GM12873 (cell line): ENCODE results near the gene TAS2R38.

Experiments used
- TF ChIP-seq, protein P1 (sequence below): IDR thresholded peaks from 2 replicates; pipeline ENCODE4 v1.5.1; 2012; ENCODE audit warnings: low read depth, mild to moderate bottlenecking, moderate library complexity, low read length, control low read depth; ENCODE audit not compliant: insufficient read depth; ENCODE audit errors: missing control alignments

Gene TAS2R38

GRCh38 chr7:142002179-142002578, 28.6 kb upstream of the TAS2R38 start:
- TF ChIP-seq, protein P1, sequence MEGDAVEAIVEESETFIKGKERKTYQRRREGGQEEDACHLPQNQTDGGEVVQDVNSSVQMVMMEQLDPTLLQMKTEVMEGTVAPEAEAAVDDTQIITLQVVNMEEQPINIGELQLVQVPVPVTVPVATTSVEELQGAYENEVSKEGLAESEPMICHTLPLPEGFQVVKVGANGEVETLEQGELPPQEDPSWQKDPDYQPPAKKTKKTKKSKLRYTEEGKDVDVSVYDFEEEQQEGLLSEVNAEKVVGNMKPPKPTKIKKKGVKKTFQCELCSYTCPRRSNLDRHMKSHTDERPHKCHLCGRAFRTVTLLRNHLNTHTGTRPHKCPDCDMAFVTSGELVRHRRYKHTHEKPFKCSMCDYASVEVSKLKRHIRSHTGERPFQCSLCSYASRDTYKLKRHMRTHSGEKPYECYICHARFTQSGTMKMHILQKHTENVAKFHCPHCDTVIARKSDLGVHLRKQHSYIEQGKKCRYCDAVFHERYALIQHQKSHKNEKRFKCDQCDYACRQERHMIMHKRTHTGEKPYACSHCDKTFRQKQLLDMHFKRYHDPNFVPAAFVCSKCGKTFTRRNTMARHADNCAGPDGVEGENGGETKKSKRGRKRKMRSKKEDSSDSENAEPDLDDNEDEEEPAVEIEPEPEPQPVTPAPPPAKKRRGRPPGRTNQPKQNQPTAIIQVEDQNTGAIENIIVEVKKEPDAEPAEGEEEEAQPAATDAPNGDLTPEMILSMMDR = no peak

DNA sequence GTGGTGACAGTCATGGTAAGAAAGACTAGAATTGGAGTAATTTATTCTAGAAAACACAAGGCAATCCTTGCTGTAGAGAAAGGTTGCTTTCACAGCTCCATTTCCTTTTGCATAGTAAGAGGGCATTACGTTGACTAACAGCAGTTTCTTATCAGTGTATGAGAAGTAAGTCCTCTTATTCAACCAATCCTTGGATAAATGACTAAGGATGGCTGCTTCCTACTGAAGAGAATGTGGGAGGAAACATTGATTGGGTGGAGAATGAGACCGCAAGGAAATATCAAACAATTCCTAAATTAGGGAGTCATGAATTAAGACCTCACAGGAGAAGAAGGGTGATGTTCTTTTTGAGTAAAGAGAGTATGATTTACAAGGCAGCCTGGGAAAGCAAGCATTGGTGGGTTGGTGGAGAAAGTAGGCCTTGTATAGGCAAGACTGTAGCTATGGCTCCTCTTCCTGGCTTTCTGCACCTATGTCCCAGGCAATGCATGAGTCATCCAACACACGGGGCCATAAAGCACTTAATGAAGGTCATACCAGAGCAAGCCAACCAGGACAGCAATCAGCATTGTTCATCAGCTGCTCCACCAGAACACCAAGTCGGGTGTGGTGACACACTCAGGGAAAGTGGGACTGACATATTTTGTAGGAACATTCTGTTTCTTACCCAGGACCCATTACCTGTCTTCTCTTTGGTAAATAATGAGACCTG, 27.7 kb upstream of the TAS2R38 start:
- TF ChIP-seq, protein P1 = no peak

GRCh38 chr7:142000244-142000643, 26.7 kb upstream of the TAS2R38 start:
- TF ChIP-seq, protein P1 = no peak

DNA sequence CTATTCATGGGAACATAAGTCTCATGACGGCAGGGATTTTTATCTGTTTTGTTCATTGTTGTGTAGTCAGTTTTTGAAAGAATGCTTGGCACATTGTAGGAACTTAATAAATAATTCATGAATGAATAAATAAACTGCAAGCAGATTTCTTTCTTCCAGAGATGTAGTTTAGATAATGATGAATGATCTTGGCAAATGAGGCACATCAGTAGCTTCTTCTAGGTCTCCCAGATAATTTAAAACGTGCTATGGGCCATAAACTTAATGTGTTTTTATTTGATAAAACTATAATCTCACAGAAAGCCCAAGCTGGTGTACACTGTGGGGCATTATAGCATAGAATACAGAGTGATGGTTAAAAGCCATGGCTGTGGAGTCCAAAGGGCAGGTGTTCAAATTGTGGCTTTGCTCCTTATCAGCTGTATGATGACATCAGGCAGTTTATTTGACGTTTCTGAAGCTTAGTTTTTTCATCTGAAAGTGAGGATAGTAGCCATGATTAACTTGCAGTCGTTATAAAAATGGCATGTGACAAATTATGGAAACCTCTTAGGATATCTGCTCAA, 25.6 kb upstream of the TAS2R38 start:
- TF ChIP-seq, protein P1 = no peak

GRCh38 chr7:141993354-141993753, 19.8 kb upstream of the TAS2R38 start:
- TF ChIP-seq, protein P1 = no peak

- TF ChIP-seq, protein P1 = no peak
These were observed 19.1 kb upstream of the TAS2R38 start for GRCh38 chr7:141992688-141993087.

DNA sequence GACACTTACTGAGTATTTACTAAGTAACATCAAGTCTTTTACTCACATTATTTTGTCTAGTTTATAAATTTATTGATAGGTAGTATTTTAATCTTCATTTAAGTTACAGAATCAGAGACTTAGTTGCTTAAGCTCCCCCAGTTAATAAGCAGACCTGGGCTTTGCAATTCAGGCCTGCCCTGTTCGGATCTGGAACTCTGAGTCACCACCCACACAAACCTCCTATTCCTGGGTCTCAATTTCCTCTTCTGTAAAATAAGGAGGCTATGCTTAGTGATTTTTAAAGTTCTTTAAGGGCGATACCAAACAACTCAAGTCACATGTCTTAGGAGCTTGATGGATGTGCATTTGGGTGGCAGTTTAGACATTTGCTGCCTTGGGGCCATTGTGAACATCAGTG, 18.6 kb upstream of the TAS2R38 start:
- TF ChIP-seq, protein P1 = no peak
